Esophagus muscularis mucosa (tissue), 4 donors: Measurements from ENCODE around the gene PHYH.

Experiments
- CTCF ChIP-seq, 3 experiments: fragments of 200-600 bp in 2 of 3; fragments of 450-650 bp in 1 of 3; sonication (generic) in 2 of 3; IDR thresholded peaks; one replicate each; pipeline ENCODE4 v1.5.1; 2017 to 2019; ENCODE audit warnings: antibody characterized with exemption in 3 of 3, mild to moderate bottlenecking in 2 of 3, moderate library complexity in 1 of 3
- EP300 ChIP-seq: sonication (generic); formaldehyde crosslinking; IDR thresholded peaks from one replicate; pipeline ENCODE4 v1.6.1; 2017; ENCODE audit warnings: antibody characterized with exemption
- POLR2A ChIP-seq: fragments of 450-650 bp; IDR thresholded peaks from one replicate; pipeline ENCODE4 v1.6.1; 2017; ENCODE audit warnings: antibody characterized with exemption, moderate library complexity, mild to moderate bottlenecking, low read depth
- POLR2AphosphoS5 ChIP-seq, 2 donors: sonication (generic); formaldehyde crosslinking; IDR thresholded peaks; one replicate each; pipeline ENCODE4 v1.6.1; 2017; ENCODE audit warnings: antibody characterized with exemption in 2 of 2

DNA sequence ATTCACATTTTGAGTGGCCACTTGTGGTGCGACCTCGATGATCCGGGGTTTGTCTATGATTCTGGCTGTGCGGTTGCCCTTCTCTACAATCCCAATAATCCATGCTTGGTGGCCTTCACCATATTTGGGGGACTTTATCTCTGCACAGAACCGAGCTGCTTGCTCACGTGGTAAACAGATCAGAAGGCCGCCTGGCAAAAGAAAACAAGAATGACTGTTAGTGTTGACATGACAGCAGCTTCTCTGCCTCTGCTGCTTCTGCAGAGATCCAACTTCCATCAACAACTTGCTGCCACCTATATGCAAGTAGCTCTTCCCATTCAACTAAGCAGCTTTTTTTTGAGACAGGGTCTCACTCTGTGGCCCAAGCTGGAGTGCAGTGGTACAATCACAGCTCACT is 19.3 kb upstream of the PHYH start:
- no peak for TF ChIP-seq CTCF (IDR thresholded peaks at IDR 0.05)
- no peak for TF ChIP-seq EP300
- TF ChIP-seq POLR2A = no peak
- TF ChIP-seq POLR2AphosphoS5 (IDR thresholded peaks at IDR 0.05) = no peak
